ENCODE measurements around the gene FAM72D.
"Not testable (repeated sequence)": the region's sequence is repeated elsewhere in the genome, so short reads cannot be mapped to it uniquely, and the experiment has no call there.

Gene FAM72D

DNA sequence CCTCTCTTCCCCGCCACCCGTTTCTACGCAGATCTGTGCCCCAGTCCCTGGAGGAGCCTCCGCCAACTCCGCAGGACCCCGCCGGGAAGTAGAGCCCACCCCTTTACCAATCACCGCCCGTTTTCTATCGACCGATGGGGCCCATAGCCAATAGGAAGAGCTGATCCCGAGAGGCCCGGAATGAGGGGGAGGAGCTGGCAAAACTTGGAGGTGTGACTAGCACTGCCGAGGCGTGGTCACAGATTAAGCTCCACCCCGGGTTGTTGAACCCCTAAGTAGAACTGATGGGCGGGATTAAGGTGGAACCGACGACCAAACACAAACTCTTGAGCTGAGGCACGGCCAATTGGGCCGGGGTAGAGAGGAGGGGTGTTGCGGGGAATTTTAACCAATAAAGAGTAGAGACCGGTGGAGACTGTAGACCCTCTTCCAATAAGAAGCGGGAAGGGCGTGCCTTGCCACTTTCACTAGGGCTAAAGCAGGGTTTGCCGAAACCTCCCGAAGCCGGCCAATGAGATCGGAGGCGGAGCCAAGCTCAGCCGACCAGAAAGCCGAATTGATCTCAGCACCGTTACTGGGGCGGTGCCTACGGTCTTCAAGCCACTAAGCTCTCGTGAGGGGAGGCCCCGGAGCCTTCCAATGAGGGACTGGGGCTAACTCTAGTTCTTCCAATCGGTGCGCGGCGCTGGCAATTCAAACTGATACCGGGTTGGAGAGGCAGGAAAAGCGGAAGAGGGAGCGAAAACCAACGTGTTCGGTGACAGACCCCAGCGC, at the start of gene FAM72D, which contains the start of gene SRGAP2B:
TSS of gene FAM72D (plus strand) at position 691 of the 774 bp plus-strand sequence. CDS start 874 bp downstream, outside the sequence.
TSS of gene SRGAP2B (minus strand) at position 45 of the 774 bp plus-strand sequence. CDS start 2,427 bp downstream, outside the sequence.
- DNase-seq = not testable (repeated sequence)

DNA sequence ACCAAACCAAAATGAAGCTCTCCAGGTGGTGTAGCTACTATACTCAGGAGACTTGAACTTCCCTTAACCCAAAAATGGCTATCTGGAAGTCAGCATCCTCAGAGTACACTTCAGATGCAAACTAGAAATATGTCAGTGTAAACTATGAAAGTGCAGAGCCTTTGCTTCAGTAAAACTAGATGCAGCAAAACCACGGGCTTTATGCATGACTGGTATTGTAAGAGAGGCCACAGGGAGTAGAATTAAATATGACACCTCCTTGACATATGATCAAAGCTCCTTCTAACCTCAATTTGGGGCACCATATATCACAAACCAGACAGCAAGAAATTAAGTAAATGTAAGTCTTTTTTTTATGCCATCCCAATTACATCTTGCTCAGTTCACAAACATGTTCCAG, 48.2 kb upstream of the FAM72D start:
- not testable (repeated sequence) for DNase-seq

GRCh38 chr1:145048181-145048856, 47.5 kb upstream of the FAM72D start:
- DNase-seq = not testable (repeated sequence)

GRCh38 chr1:145052019-145052776, 43.6 kb upstream of the FAM72D start:
- not testable (repeated sequence) for DNase-seq

DNA sequence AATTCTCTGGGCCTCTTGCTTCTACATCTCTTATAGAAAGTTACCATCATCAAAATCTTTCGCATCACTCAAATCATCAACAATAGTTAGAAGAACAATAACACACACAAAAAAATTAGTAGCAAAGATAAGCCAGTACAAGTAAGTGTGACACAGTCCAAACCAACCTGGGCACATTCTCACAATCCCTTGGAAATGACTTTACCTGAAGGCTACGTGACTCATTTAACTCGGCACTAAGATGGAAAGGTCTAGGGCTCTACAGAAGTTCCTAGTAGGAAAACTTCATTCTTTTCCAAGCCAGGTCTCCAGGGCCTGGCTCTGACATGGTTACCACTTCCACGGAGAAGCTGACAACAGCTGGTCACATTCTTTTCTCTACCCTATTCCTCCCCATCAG, 42.3 kb upstream of the FAM72D start:
- not testable (repeated sequence) for DNase-seq

DNA sequence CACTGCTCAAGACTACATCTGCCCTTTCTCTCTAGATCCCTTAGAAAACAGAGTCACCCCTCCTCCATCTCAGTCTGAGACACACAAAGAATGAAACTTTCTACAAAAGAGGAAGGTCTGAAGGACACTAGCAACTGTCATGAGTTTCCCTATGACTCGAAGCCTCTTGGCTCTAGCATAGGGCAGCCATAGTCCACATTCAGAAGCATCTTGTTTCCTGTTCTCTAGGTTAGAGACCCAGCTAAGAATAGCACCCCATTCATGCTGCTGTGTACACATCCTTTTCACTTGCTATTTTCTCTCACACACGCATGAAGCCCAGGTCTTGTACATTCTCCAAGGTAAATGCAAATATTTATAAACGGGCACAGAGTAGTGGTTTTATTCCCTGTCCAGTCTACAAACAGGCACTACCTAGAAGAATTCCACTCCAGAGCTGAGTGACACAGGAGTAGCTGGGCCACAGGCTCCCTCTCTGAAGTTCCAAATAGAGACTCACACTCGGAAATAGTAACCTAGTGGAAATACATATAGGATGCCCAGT, 40.5 kb upstream of the FAM72D start:
- DNase-seq = not testable (repeated sequence)

DNA sequence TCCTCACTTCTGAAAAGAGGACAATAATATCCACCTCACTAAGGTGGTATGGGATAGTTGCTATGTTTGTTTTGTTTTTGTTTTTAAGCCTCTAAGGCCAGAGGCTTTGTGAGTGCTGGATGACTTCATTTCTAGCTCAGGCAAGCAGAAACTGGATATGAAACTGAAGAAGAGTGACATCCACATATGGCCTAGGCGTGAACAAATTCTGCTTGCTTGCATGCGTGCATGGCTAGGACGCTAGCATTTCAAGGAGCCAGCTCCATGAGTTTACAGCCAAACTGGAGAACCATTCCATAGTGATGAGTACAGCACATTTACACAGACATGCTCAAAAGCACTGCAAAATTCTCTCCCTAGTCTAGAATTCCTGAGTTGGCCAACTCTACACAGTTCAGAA, 37.6 kb upstream of the FAM72D start:
- DNase-seq = not testable (repeated sequence)

GRCh38 chr1:145063285-145063684, 32.5 kb upstream of the FAM72D start:
- DNase-seq = not testable (repeated sequence)

- DNase-seq = not testable (repeated sequence)
Observed at GRCh38 chr1:145063941-145064648, 31.7 kb upstream of the FAM72D start.

GRCh38 chr1:145065194-145065826, 30.5 kb upstream of the FAM72D start:
- DNase-seq = not testable (repeated sequence)

DNA sequence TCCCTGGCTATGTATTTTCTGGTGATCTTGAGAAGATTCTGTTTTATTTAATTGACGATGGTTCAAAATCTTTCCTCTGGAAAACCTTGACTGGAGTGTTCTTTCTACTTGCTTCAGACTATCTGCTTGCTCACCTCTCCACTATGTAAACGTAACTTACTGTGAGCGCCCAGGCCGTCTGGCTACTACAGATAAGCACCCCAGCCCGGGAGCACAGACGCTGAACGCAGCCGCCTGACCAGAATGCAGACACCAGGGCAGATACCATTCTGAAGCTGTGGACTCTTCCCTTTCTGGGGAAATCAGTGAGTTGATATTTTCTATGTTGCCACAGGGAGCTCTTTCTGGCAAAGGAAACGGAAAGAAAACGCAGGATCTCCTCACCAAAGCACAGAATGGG, 29.3 kb upstream of the FAM72D start:
- not testable (repeated sequence) for DNase-seq

DNA sequence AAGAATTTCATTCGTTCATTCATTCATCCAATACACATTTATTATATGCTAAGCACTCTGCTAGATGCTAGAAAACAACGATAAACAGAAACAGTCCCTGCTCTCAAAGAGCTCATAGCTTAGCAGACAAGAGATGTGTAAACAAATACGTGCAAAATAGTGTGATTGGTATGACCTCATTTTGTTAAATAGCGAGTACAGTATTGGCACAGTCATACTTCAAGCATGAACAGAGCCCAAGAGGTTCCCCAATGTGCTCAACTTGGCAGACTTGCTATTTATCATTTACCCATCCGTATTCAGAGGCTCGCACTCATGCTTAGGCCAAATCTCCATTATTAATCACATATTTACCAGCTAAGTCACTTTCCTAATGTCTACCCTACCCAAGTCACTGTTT, 24.2 kb upstream of the FAM72D start:
- DNase-seq = not testable (repeated sequence)

GRCh38 chr1:145074021-145074559, 21.7 kb upstream of the FAM72D start:
- not testable (repeated sequence) for DNase-seq

DNA sequence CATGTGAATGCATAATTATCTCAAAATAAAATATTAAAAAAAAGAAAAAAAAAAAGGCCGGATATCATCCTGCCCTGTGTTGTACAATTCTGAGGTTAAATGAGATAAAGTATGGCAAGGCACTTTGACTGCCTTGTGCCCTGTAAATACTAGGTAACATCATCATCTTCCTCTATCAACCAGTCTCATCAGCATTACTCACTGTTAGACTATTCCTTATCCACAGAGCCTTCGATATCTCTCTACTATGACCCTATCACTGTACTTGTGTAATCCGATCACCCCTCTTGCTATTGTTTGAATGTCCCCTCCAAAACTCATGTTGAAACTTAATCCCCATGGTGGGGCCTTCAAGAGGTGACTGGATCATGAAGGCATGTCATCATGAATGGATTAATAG, 18.9 kb upstream of the FAM72D start:
- DNase-seq = not testable (repeated sequence)

DNA sequence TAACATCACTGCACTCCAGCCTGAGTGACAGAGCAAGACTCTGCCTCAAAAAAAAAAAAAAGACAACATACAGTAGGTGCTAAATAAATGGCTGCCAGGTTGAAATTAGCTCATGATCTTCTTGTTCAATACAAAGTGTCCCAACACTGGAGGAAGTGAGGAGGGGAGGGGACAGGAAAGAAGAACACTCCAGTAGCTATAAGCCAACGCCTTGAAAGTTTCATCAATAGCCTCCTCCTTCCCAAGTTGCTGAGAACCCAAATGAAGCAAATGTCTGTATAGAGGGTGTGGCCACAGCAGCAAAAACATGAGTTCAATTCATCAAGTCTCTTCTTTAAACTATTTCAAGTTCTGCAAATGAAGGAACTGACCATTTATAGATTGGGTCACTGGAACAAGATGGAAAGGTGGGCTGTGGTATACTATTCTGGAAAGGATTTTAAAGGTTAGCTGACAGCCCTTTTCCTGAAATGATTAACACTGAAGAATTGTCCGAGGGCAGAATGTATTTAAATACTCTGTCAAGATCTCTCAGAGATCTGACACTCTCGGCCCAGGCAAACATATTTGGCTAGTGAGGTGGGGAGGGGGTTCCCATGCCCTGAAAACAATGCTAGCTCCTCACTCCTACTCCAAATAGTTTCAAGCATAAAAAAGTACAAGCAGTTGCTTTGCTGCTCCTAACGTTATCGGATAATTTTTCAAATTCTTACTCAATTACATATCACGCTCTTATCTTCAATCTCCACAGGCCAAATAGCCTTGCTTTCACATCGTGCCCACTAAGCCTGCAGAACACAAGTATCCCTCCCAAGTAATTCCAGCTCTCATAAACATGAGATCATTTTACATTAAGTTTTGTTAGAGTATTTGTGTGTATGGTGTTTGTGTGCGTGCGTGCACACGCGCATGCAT, 17.6 kb upstream of the FAM72D start:
- not testable (repeated sequence) for DNase-seq

- not testable (repeated sequence) for DNase-seq
Observed at GRCh38 chr1:145078787-145079370, 16.9 kb upstream of the FAM72D start.

DNA sequence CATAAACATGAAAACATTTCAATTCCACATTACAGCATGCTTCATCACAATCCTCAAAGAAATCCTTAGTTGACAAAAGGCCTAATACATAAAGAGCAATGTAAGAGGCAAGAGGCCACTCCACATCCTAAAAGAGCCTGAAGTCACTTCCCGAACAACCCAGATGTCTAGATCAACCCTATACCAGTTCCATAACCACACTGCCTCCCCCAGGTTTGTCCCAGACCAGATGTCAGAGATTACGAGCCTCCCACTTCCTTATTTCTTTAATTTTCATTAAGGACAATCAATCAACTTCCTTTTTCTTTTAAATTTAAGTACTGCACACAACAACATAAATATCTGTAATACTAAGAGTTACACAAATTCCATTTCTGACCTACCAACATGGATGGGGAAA, 16.0 kb upstream of the FAM72D start:
- not testable (repeated sequence) for DNase-seq

GRCh38 chr1:145080193-145080592, 15.6 kb upstream of the FAM72D start:
- DNase-seq = not testable (repeated sequence)

GRCh38 chr1:145082483-145083255, 13.1 kb upstream of the FAM72D start:
- DNase-seq = not testable (repeated sequence)
